Middle frontal gyrus (tissue), 1 donor: Measurements from ENCODE around the gene ARHGAP10.

Experiments
- DNase-seq: peaks from one replicate; pipeline ENCODE4 v3.0.0-alpha.2; 2015; ENCODE audit warnings: low spot score; ENCODE audit errors: extremely low spot score

Gene ARHGAP10

DNA sequence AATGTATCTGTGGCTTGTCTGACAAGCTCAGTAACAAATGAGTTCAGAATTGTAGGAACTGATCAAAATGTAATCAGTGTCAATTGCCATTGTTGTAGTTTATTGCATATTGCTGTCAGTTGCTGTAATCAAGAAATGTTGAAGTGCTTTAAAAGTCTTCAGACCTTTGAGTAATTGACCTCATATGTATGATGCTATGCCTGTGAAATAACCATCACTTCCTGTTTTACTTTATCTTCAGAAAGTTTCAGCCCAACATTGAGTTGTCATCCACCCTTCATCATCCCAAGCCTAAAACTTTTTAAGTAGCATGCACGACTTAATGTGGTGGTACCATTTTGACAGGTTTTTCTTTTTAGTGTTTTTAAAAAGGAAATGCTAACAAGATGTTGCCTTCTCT, 212.4 kb downstream of the ARHGAP10 start:
- DNase-seq: peak; percentile 1

DNA sequence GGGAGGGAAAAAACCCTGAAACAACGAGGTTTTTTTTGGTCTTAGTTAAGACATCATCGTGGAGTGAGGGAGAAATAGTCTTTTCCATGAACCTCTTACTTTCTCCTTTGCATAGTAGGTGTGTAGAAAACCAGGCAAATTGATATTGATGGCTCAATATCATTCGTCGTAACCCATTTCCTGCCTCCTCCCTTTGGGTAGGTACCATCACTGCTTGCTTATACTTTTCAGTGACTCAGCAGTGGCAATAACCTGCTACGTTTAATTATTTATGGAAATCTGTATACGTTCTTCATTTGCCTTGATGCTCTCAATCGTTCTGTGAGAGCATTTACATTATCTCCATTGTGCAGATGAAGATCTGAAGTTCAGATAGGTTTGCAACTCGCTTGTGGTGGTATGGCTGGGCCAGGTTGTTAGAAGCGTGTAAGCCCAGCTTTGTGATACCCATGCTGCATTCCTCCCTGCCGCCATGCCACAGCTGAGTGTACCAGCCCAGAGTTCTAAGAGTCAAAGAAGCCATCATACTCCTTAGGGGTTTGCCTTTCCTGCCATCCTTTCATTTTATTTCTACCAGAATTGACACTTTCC, 212.9 kb downstream of the ARHGAP10 start:
- peak; percentile 1 for DNase-seq

DNA sequence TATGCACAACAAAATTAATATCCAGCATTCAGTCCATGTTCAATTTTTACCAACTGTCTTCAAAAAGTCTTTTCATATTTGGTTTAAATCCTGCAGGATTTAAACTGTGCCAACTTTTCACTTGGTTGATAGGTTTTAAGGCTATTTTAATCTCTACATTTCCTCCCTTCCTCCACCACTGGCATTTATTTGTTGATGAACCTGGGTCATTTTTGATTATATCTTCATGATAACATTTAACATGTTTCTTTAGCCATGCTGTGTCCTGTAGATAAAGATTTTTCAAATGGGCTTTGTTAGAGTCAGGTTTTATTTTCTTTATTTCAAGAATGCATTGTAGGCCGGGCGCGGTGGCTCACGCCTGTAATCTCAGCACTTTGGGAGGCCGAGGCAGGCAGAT, 216.4 kb downstream of the ARHGAP10 start:
- DNase-seq: no peak

DNA sequence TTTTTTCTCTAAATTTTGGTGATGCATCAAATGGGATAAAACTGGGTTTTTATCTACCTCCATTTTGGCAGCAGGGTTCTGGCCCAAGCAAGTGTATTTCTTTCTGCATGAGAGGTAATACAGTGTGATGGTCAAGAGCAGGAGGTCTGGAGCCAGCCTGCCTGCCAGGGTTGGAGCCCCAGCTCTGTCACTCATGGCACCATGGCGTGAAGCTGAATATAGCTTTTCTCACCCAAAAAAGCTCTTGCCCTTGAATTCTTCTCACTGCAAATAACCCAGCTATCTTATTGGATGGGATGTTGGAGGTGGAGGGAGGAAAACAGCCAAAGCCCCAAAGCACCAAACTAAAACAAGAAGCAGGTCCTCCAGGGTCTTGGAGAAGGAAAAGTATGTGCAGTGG, 218.4 kb downstream of the ARHGAP10 start:
- no peak for DNase-seq

DNA sequence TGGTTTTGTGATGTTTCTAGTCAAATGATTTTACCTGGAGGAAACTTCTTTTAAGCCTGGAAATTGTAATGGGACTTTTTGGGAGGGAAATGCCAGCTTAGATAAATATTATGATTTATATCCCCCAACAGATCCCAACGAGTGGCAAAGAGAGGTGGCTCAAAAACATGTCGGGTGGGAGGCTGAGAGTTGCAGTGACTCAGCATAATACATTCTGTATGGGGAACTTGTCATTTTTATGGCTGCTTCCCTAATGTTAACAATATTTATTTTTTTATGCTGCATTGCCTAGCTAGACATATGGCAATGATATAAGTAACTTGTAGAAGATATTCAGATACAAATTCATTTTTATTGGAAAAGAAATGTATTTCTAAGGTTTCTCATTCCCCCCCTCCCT, 219.0 kb downstream of the ARHGAP10 start:
- no peak for DNase-seq

DNA sequence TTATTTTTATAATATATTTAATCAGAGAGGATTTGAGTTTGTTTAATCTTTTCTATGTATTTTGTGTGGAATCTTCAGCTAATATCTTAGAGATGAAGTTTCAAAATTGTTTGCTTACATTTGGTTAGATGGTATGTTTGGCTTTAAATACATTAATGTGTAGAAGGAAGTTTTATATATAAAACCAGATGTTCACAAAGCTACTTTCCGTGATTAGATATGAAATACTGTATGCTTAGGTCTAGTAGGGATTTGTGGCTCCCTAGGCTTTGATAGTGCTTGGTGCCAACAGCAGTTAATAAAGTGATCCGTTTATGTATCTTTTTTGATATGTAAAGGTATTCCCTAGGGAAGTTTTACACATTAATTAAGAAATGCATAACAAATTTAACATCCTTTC, 223.0 kb downstream of the ARHGAP10 start:
- DNase-seq: no peak

DNA sequence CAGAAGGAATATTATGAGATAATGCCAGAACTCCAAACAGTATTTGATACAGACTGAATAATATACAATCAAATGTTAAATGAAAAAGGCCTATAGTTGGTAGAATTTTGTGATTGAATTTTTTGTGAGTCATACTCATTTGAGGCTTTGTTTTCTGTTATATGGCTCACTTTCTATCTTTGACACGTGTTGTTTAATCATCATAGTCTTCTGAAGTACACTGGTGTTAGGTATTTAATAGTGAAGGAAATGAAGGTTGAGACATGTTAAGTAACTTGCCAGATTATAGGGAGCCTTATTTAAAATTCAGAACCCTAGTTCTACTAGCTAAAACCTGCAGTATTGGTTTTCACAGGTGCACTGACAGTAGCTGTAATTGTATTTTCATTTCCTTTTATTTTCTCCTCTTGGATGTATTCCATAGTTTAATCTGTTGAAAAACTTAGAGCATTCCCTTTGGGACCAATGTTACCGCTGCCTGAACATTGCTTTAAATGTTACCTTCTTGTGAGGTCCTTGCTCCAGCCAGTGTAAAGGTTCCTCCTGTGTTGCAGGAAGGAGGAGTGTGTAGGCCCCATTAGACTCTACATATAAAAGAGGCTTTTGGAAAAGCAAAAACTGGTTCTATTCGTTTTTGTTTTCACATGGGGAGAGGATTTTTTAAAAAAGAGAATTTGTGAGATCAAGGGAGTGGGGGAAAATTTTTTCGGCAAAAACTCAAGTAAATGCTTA, 224.1 kb downstream of the ARHGAP10 start:
- DNase-seq: no peak

DNA sequence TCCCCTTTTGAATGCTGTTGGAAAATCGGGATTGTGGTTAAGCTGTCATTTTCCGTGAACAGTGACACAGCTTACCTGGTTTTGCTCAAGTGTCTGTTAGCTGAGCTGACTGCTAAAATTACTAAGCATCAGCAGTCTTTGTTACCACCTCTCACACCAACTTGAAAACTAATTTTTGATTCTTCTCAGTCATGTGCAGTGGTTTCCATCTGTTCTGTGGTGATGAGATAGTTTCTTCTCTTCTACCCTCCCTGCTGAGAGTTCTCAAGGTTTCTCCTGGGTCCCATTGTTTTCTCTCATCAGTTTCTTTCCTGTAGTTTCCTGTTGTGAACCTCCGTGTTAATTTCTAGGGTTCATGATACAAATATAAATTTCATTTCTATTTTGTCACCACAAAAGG, 225.6 kb downstream of the ARHGAP10 start:
- no peak for DNase-seq

DNA sequence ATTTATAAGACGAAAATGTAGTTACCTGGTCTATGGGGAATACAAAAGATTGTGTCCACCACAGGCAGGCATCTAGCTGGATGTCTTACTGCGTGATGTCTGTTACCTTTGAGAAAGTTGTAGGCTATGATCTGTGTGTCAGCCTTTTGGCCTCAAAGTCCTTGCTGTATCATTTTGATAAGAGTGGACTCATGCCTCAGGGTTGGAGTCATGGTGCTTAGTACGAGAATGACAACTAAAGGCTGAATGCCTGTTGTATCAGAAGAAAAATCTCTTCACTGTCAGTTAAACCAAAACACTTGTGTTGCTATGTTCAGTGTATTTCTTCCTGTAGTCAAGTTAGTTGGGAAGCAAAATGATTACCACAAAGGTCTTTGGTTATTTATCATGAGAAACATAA, 226.2 kb downstream of the ARHGAP10 start:
- no peak for DNase-seq

DNA sequence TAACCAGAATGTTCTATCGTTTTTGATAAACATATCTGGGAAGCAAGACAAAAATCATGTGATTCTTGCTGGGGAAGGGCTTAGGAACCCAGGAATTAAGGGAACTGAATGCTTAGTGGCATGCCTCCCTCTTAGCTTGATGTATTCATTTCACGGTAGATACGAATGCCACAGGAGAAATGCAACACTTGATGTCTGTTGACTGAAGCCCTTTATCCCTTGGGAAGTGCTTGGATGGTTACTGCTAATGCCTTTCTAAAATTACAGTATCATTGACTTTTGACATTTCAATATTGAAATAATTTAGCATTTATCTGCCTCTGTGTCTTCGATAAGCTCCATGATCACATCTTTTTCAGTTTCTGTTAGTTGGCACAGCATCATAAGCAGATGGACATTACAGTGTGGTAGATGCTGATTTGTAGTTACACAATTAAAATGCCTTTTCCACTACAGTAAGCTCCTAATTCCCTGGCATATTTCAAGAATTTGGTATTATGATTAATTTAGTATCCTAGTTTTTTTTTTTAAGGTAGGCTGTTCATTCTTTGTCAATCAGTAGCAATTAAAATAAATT, 226.7 kb downstream of the ARHGAP10 start:
- DNase-seq: no peak

DNA sequence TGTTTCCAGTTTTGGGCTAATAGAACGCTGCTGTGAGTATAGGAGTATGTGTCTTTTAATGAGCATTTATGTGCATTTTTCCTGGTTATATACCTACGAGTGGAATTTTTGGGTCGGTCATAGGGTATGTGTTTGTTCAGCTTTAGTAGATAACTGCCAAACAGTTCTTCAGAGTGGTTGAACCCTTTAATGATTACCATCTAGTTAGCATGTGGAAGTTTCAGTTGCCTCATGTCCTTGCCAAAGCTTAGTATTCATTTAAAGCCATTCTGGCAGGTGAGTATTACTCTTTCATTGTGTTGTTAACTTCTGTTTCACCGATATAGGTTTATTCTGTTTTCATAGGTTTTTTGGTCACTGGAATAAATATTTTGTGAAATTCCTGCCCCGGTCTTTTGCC, 229.1 kb downstream of the ARHGAP10 start:
- no peak for DNase-seq

DNA sequence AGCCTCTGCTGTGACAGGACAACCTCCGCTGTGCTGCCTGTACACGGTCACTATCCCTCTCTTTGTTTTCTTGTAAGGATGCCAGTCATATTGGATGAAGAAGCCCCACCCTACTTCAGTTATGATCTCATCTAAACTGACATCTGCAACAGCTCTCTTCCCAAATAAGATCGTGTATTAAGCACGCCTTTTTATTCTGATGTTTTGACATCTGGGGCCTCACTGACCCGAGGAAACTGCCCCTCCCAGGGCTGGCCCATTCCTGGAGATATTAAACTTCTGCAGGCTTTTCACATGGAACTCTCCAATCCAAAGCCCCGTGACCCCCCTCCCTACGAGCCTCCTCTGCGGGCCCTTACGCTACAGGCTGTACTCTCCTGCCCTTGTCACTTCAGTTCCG, 232.0 kb downstream of the ARHGAP10 start:
- no peak for DNase-seq

DNA sequence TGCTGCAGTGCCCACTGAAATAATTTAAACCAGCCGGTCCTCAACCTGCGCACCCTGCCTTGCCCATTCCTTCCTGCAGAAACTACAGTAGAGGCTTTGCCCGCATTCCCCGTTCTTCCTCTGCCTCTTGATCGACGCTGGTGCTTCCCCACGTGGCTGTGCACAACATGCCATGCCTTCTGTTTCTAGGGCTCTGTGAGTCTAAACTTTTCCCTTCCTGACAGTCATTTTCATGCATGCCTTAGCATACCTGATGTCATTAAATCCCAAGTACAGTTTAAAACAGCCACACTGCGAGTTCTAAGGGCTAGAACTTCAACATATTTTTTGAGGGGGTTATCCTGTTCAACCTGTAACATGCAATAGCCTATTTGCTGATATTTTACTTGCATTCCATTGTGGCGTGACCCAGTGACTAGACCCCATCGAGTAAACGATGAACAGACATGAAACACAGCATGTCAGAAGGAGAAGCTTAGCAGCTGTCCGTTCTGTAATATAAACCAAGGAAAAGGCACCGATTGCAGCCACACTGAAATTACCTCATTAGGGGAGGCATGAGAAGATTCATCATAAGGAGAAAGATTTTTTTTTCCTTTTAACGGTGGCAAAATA, 232.5 kb downstream of the ARHGAP10 start:
- DNase-seq: no peak

DNA sequence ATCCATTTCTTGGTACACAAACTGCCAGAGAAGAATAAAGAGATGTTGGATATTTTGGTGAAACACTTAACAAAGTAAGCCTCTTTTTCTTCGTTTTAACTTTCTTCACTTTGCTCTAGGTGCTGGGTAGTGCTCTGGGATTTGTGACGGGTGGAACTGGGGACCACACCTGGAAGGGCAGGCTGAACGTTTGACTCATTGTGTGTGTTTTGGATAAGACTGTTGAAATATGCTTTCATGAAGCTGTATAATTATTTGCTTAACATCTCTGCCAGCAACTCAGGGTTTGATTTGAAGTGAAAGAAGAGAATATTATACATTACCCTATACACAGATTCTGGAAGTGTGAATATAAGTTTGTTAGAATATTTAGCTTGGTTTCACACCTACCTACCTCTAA, 233.2 kb downstream of the ARHGAP10 start:
- DNase-seq: no peak

DNA sequence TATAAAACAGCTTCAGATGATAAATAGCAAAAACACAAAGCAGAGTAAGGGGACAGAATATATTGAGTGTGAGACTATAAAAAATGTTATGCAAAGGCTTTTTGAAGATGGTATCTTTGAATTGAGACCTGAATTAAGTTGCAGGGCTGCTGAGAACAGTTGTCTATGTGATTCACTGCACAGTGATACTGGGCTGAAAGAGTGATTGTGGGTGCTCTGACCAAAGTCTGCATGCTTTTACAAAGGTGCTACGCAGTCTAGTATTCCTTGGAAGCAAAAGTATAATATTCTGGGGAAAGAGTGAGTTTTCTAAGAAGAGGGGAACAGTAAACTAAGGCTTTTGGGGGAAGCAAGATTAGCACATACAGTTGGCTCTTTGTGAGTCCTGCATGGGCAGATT, 234.0 kb downstream of the ARHGAP10 start:
- DNase-seq: no peak

DNA sequence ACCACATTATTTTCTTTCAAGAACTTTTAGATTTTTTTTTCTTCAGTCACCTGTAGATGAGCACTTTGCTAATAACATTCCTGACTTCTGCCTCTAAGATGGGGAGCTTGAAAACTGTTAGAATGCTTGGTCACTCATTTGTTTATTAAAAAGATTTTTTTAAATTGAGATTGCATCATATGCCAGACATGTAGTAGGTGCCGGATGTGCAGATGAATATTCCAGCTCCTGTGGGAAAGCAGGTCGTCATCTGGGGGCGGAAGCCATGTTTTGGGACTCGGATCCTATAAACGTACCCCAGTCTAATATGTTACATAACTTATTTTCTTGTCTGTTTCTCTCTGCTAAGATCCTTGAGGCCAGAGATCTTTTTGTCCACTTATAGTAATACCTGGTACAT, 236.8 kb downstream of the ARHGAP10 start:
- no peak for DNase-seq

DNA sequence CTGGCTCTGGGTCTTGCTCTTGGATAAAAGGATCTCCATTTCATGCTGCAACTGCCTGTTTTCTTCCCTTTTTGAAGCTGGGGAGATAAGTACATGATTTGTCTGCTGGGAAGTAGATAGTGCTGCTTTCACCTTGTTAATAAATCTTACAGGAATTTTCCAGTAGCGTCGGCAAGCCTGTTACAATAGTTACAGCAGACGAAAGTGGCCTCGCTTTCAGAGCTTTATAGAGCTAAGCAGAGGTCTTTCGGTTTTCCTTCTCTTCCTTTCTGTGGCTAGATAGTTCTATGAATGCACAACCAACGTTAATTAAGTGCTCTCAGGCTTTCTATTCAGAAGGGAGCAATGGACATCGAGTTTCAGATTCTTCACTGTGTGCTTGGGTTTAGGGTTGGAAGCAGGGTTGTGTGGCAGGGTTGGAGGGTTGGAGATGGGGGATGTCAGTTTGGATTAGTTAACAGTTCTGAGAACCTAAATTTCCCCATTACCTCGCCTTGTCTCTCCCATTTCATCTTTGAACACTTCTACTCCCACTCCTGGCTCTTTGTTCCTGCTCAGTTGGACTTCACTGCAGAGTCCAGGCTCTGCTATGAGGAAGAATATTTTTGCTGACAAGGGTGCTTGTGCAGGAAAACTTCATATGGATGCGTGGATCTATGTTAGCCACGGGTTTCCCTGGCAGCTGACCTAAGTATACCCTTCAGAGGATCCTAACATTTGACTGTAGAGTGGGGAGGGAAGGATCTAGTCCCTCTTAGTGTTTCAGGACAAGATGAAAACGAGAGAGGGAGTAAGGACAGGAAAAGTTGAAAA, 237.9 kb downstream of the ARHGAP10 start:
- DNase-seq: no peak

DNA sequence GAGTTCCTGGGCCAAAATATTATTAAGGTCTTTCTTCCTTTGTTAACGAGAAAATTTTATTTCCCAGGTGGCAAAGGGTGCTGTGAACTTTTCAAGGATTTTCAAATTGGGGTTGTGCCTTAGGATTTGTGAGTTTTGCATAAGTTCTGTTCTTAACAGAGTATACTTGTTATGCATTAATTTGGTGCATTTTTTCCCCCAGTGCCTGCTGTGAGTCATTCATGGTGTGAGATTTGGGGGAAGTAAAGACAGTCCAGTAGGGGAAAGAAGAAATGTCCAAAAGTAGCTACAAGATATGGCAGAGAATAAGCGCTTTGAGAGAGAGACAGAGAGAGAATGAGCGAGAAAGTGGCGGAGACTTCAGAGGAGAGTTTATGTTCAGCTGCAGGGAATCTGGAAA, 239.2 kb downstream of the ARHGAP10 start:
- DNase-seq: no peak

DNA sequence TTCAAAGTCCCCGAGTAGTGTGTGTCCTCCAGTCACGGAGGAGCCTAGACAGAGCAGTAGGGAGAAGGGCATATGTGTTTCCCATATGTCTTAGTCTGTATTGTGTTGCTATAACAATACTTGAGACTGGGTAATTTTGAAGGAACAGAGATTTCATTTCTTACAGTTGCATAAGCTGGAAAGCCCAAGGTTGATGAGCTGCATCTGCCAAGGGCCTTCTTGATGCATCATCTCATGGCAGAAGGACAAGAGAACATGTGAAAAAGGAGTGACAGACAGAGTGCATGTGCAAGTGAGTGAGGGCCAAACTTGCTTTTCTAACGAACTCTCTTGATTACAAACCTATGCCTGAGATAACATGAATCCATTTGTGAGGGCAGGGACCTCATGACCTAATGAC, 243.4 kb downstream of the ARHGAP10 start:
- no peak for DNase-seq

DNA sequence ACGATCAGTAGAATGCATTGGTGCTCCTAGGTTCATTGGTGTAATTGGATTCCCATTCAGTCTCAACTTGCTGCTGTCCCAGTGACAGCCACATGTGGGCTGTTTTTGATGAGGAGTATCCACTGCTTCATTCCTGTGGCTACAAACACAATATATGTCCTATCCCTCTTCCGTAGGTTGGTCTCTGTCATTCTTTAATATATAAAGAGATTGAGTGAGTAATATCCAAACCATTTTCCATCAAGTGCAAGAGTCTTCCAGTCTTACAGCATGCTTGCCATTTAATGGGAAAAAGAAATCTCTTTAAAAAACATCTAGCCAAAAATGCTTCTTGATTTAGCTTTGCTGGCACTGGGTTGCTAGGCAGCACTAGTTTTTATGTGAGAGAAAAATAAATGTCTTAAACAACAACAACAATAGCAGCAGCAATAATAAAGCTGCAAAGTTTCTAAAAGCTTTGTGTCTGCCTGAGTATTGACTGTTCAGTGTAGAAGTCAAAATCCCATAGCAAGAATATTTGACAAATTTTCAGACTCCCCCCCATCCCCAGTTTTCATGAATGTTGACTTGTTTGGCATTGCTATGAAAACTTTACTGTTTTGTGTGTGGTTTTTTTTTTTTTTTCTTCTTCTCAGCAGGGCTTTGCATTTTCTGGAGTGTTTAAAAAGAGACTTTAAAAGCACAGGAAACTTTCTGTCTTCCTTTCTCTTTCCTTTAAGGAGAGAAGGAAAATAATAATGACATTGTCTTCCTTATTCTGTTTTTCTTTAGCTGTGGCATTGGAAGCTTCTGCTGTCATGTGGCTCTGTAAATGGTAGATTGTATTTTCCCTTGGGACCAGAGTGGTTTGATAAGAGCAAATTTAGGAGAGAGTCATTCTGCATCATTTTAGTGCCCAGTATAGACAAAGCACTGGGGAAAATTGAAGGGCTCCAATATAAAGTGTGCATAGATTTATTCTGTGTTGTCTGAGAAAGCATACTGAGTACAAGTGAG, 244.3 kb downstream of the ARHGAP10 start:
- DNase-seq: no peak

DNA sequence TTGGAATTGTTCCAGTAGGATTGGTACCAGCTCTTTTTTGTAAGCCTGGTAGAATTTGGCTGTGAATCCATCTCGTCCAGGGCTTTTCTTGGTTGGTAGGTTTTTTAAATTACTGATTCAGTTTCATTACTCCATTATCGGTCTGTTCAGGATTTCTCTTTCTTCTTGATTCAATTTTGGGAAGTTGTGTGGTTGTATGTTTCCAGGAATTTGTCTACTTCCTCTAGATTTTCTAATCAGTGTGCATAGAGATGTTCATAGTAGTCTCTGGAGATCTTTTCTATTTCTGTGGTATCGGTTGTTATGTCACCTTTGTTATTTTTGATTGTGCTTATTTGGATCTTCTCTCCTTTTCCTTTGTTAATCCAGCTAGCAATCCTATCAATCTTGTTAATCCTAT, 248.7 kb downstream of the ARHGAP10 start:
- DNase-seq: no peak
